Brain pericyte (primary cell): ENCODE data around the gene GABRB1.

Experiments
- DNase-seq: peaks from one replicate; pipeline ENCODE4 v3.0.0-alpha.2; 2012; ENCODE audit warnings: low read depth, low spot score

The GABRB1 gene

GRCh38 chr4:47466056-47466785 is 434.9 kb downstream of the GABRB1 start:
- DNase-seq = no peak

GRCh38 chr4:47468706-47469365 is 437.5 kb downstream of the GABRB1 start:
- no peak for DNase-seq

GRCh38 chr4:47469951-47470350 is 438.6 kb downstream of the GABRB1 start:
- DNase-seq = no peak

GRCh38 chr4:47471064-47471463 is 439.7 kb downstream of the GABRB1 start:
- no peak for DNase-seq

GRCh38 chr4:47471591-47471990 is 440.2 kb downstream of the GABRB1 start:
- no peak for DNase-seq

- no peak for DNase-seq
These were observed 441.9 kb downstream of the GABRB1 start for GRCh38 chr4:47473141-47473750.

- no peak for DNase-seq
These were observed 443.4 kb downstream of the GABRB1 start for GRCh38 chr4:47474799-47475198.

GRCh38 chr4:47475411-47475810 is 444.0 kb downstream of the GABRB1 start:
- DNase-seq = no peak
